Activated naive CD8-positive, alpha-beta T cell treated with anti-CD3 and anti-CD28 coated beads, Interleukin-2, amount 50 U/mL, for 24 hours (primary cell): Measurements from ENCODE around the gene CARD10.

ENCODE experiments used
- ATAC-seq: fragments of 150-1000 bp; cut with Tn5 transposase; one replicate; pipeline ENCODE4 v1.10.0; 2021
- DNase-seq: peaks from one replicate; pipeline ENCODE4 v3.0.0; 2021
- H3K27ac Mint-ChIP-seq: one replicate; pipeline ENCODE4 v1.8.0; 2021; ENCODE audit warnings: mild to moderate bottlenecking, mixed read lengths
- H3K27me3 Mint-ChIP-seq: one replicate; pipeline ENCODE4 v1.8.0; 2021; ENCODE audit warnings: mixed read lengths
- H3K36me3 Mint-ChIP-seq: one replicate; pipeline ENCODE4 v1.8.0; 2021; ENCODE audit warnings: low read depth, mixed read lengths
- H3K4me1 Mint-ChIP-seq: one replicate; pipeline ENCODE4 v1.8.0; 2021; ENCODE audit warnings: mixed read lengths
- H3K4me3 Mint-ChIP-seq: one replicate; pipeline ENCODE4 v1.8.0; 2021; ENCODE audit warnings: mild to moderate bottlenecking, moderate library complexity, mixed read lengths
- H3K9me3 Mint-ChIP-seq: one replicate; pipeline ENCODE4 v1.8.0; 2021; ENCODE audit warnings: mixed read lengths

Gene CARD10

GRCh38 chr22:37484480-37485394, 34.5 kb downstream of the CARD10 start:
- DNase-seq (peak; percentile 82), ATAC-seq (peak; percentile 80)
- Mint-ChIP-seq H3K27ac (peak overlapping the region; percentile 97), H3K9me3 (no peaks in the 10 kb centered on the region), H3K36me3 (peaks cover 34% of the 10 kb centered on the region), H3K4me1 (peaks cover 57% of the 10 kb centered on the region), H3K4me3 (peak overlapping the region; percentile 97), H3K27me3 (no peaks in the 10 kb centered on the region)

GRCh38 chr22:37483050-37483449, 36.2 kb downstream of the CARD10 start:
- H3K27ac Mint-ChIP-seq, result peak overlapping the region; percentile 97
- DNase-seq (no peak), ATAC-seq (no peak)
- peaks cover 38% of the 10 kb centered on the region for H3K36me3 Mint-ChIP-seq
- no peaks in the 10 kb centered on the region for H3K9me3 Mint-ChIP-seq
- H3K4me3 Mint-ChIP-seq, result peak overlapping the region; percentile 97
- peaks cover 49% of the 10 kb centered on the region for H3K4me1 Mint-ChIP-seq
- H3K27me3 Mint-ChIP-seq, result no peaks in the 10 kb centered on the region

- peaks cover 39% of the 10 kb centered on the region for H3K36me3 Mint-ChIP-seq
- no peaks in the 10 kb centered on the region for H3K27me3 Mint-ChIP-seq
- H3K4me1 Mint-ChIP-seq, result peaks cover 42% of the 10 kb centered on the region
- H3K9me3 Mint-ChIP-seq, result no peaks in the 10 kb centered on the region
- peak overlapping the region; percentile 97 for H3K4me3 Mint-ChIP-seq
- ATAC-seq (no peak), DNase-seq (no peak)
- peak overlapping the region; percentile 97 for H3K27ac Mint-ChIP-seq
These were observed 37.0 kb downstream of the CARD10 start for GRCh38 chr22:37482244-37482643.

DNA sequence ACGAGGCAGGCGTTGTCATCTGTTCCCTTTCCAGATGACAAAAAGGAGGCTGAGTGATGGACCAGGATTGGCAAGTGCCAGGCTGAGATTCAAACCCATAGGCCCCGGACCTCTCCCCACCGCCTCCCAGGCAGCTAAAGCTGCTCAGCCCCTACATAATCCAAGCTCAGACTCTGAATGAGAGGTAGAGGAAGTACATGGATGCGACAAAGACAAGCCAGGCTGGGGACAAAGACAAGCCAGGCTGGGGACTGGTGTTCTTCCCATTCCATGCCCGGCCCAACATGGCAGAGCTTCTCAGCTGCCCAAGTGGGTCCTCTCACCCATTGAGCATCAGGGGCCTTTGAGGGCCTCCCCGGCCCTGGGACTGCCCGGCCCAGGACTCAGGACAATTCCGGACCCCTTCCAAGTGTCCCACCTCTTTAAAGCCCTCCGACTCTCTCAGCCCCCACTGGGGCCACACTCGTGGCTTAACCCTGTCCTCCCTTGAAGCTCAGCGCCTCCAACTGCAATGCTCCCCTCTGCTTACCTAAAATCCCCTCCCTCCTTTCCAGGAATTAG, 37.8 kb downstream of the CARD10 start:
- H3K27ac Mint-ChIP-seq, result peak overlapping the region; percentile 97
- H3K36me3 Mint-ChIP-seq, result peaks cover 44% of the 10 kb centered on the region
- DNase-seq, result no peak
- peak overlapping the region; percentile 97 for H3K4me3 Mint-ChIP-seq
- H3K4me1 Mint-ChIP-seq, result peaks cover 34% of the 10 kb centered on the region
- H3K9me3 Mint-ChIP-seq, result no peaks in the 10 kb centered on the region
- H3K27me3 Mint-ChIP-seq, result no peaks in the 10 kb centered on the region
- no peak for ATAC-seq

- Mint-ChIP-seq H3K27me3 (no peaks in the 10 kb centered on the region), H3K36me3 (peaks cover 47% of the 10 kb centered on the region), H3K4me3 (no peak overlapping the region), H3K9me3 (no peaks in the 10 kb centered on the region), H3K27ac (peak overlapping the region; percentile 40), H3K4me1 (peaks cover 32% of the 10 kb centered on the region)
- no peak for ATAC-seq
- DNase-seq, result no peak
These were observed 38.5 kb downstream of the CARD10 start for GRCh38 chr22:37480387-37481346.

- Mint-ChIP-seq H3K27ac (no peak overlapping the region), H3K4me3 (no peak overlapping the region), H3K4me1 (peaks cover 30% of the 10 kb centered on the region), H3K27me3 (no peaks in the 10 kb centered on the region), H3K9me3 (no peaks in the 10 kb centered on the region), H3K36me3 (peaks cover 42% of the 10 kb centered on the region)
- ATAC-seq, result no peak
- DNase-seq, result no peak
These were observed 40.0 kb downstream of the CARD10 start for GRCh38 chr22:37479196-37479595.

- no peak for ATAC-seq
- Mint-ChIP-seq H3K27ac (no peak overlapping the region), H3K4me3 (no peak overlapping the region), H3K27me3 (no peaks in the 10 kb centered on the region), H3K9me3 (no peaks in the 10 kb centered on the region), H3K36me3 (peaks cover 38% of the 10 kb centered on the region), H3K4me1 (peaks cover 8% of the 10 kb centered on the region)
- DNase-seq, result no peak
These were observed 42.6 kb downstream of the CARD10 start for GRCh38 chr22:37476389-37477329.

- no peak for DNase-seq
- H3K36me3 Mint-ChIP-seq, result peaks cover 40% of the 10 kb centered on the region
- no peak overlapping the region for H3K4me3 Mint-ChIP-seq
- no peaks in the 10 kb centered on the region for H3K4me1 Mint-ChIP-seq
- no peaks in the 10 kb centered on the region for H3K27me3 Mint-ChIP-seq
- H3K27ac Mint-ChIP-seq, result peak overlapping the region; percentile 3
- no peaks in the 10 kb centered on the region for H3K9me3 Mint-ChIP-seq
- ATAC-seq, result no peak
These were observed 44.6 kb downstream of the CARD10 start for GRCh38 chr22:37474447-37475090.

DNA sequence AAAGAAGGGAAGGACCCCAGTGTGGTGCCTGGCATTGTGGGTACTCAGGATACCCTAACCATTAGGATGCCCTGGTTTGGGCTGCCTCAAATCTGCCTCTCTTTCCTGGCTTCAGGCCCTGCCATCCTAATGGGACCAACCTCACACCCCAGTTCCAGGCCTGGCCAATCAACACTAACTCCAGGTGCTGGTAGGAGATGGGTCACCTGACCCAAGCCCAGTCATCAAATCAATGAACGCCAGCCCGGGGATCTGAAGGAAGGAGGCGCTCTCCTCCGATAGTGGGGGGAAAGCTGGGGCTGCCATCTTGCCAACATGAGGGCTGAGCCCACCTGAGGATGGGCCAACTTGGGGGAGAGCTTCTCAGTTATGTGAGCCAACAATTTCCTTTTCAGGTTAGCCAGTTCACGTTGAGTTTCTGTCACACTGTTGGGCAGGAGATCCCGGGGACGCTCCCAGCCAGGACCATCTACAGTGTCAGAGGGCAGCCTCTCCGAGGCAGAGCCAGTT, 45.7 kb downstream of the CARD10 start:
- Mint-ChIP-seq H3K27me3 (no peaks in the 10 kb centered on the region), H3K27ac (no peak overlapping the region), H3K4me3 (no peak overlapping the region), H3K36me3 (peaks cover 40% of the 10 kb centered on the region), H3K9me3 (no peaks in the 10 kb centered on the region), H3K4me1 (no peaks in the 10 kb centered on the region)
- ATAC-seq (no peak), DNase-seq (no peak)

GRCh38 chr22:37472418-37473006, 46.7 kb downstream of the CARD10 start:
- H3K36me3 Mint-ChIP-seq, result peaks cover 45% of the 10 kb centered on the region
- no peak overlapping the region for H3K27ac Mint-ChIP-seq
- H3K27me3 Mint-ChIP-seq, result no peaks in the 10 kb centered on the region
- ATAC-seq (no peak), DNase-seq (peak; percentile 46)
- H3K4me1 Mint-ChIP-seq, result no peaks in the 10 kb centered on the region
- no peaks in the 10 kb centered on the region for H3K9me3 Mint-ChIP-seq
- H3K4me3 Mint-ChIP-seq, result no peak overlapping the region

DNA sequence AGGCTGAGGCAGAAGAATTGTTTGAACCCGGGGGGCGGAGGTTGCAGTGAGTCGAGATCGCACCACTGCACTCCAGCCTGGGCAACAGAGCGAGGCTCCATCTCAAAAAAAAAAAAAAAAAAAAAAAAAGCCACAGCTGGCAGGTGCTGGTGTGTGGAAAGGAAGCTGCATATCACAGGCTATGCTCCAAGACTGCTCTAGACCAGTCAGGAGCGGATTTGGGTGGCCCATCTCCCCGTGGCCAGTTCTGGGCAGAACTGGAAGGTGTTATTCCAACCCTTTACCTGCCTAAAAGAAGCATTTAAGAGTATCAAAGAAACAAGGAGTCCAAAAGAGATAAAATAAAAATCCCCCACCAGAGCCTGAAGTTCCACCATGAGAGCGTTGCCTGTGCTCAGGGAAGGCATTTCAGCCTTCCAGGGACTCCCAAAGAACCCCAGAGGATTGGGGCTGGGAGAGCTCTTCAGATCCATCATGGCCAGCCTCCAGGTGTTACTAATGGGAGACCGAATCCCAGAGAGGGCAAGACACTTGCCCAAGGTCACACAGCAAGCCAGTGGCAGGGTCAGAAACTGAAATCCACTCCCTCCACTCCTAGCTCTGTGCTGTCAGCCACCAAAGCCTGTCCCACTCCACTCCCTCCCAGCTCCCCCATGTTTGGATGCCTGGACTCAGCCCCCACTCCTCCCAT, 47.3 kb downstream of the CARD10 start:
- Mint-ChIP-seq H3K27me3 (no peaks in the 10 kb centered on the region), H3K4me1 (no peaks in the 10 kb centered on the region), H3K4me3 (no peak overlapping the region), H3K27ac (no peak overlapping the region), H3K36me3 (peaks cover 40% of the 10 kb centered on the region), H3K9me3 (no peaks in the 10 kb centered on the region)
- ATAC-seq (no peak), DNase-seq (no peak)

DNA sequence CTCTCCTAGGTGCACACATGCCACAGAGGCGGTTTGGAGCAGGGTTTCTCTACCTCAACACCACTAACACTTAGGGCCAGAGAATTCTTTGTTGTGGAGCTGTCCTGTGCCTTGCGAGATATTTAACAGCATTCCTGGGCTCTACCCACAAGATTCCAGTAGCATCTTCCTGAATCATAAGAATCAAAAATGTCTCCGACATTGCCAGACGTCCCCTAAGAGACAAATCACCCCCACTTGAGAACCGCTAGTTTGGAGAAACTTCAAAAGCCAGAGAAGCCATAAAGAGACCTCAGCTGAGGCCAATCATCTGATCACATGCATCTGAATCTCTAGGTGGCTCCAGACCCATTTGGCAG, 49.1 kb downstream of the CARD10 start:
- Mint-ChIP-seq H3K9me3 (no peaks in the 10 kb centered on the region), H3K36me3 (peaks cover 49% of the 10 kb centered on the region), H3K27ac (no peak overlapping the region), H3K4me1 (peaks cover 2% of the 10 kb centered on the region), H3K27me3 (no peaks in the 10 kb centered on the region), H3K4me3 (no peak overlapping the region)
- DNase-seq, result no peak
- no peak for ATAC-seq
